Measurements from ENCODE around the gene FBXW5. TPM values are rescaled to one million over a fixed set of nuclear protein-coding genes. Genes with fewer than 3 reads are reported as not detected.
A peak's percentile ranks its signal among the peaks of the same experiment; 100 is the strongest.

The FBXW5 gene
- total and polyA plus RNA-seq, 9 of the 15 experiments (the other 6 are each of a cell fraction or from before 2014, with no cell fraction given): 0.21 to 128 (median 37.0) TPM

GRCh38 chr9:136984464-136985026, 40.0 kb upstream of the FBXW5 start:
- Histone ChIP-seq H3K36me3 (ENCODE audit: control insufficient read depth, insufficient read depth, low read length) (no peaks in the 10 kb centered on the region), H4K20me1 (replicated peaks; ENCODE audit: control insufficient read depth, insufficient read depth, low read length) (no peaks in the 10 kb centered on the region), H2AFZ (ENCODE audit: low read depth, low read length) (no peak overlapping the region), H3K4me2 (ENCODE audit: insufficient read depth, low read length) (no peak overlapping the region), H3K4me3 (no peak overlapping the region), H3K27me3 (ENCODE audit: control insufficient read depth in 2 of 2, insufficient read depth in 2 of 2, low read length in 2 of 2) (no peaks in the 10 kb centered on the region), H3K9ac (ENCODE audit: insufficient read depth in 1 of 2, low read depth in 2 of 2, low read length in 2 of 2) (peak overlapping the region in 1 of 2 experiments; percentile 43; a peak in 1 of 4 replicates), H3K9me3 (replicated peaks; ENCODE audit: control insufficient read depth, insufficient read depth, low read depth, low read length) (no peaks in the 10 kb centered on the region), H3K4me1 (replicated peaks in 1 of 2; ENCODE audit: control insufficient read depth in 2 of 2, insufficient read depth in 2 of 2, low read length in 2 of 2) (peaks cover 9 to 62% of the 10 kb centered on the region in 2 experiments; a peak in 4 of 5 replicates), H3K27ac (ENCODE audit: extremely low read depth, low read depth, low read length) (no peak overlapping the region), H3K79me2 (ENCODE audit: control insufficient read depth, insufficient read depth, low read length) (no peaks in the 10 kb centered on the region), H3K9me1 (ENCODE audit: control insufficient read depth, insufficient read depth, low read length) (no peaks in the 10 kb centered on the region)
- intact Hi-C loops (cut with micrococcal nuclease): no loop called here
- no peak for FAIRE-seq
- in situ Hi-C loops (cut with MboI): no loop called here
- TF ChIP-seq DEAF1 (CRISPR knock-in tag; IDR thresholded peaks at IDR 0.05) (no peak), NCOR1 (IDR thresholded peaks at IDR 0.05) (no peak), POLR2G (IDR thresholded peaks at IDR 0.05; ENCODE audit: low read depth, low read length) (no peak), ZNF146 (CRISPR knock-in tag; IDR thresholded peaks at IDR 0.05; ENCODE audit: unreplicated experiment) (no peak), HDAC1 (IDR thresholded peaks at IDR 0.05) (no peak), BDP1 (IDR thresholded peaks at IDR 0.05; ENCODE audit: insufficient read depth, insufficient read length) (no peak), ZBTB43 (CRISPR knock-in tag; IDR thresholded peaks at IDR 0.05) (no peak), TAL1 (IDR thresholded peaks at IDR 0.05) (no peak), PML (IDR thresholded peaks at IDR 0.05; ENCODE audit: low read length) (no peak), SPI1 (IDR thresholded peaks at IDR 0.05; ENCODE audit: borderline replicate concordance, low read depth, low read length) (no peak), BCL6 (CRISPR knock-in tag; IDR thresholded peaks at IDR 0.05) (no peak), TCF7 (IDR thresholded peaks at IDR 0.05; ENCODE audit: borderline replicate concordance) (no peak)
- TF ChIP-seq, protein P1, sequence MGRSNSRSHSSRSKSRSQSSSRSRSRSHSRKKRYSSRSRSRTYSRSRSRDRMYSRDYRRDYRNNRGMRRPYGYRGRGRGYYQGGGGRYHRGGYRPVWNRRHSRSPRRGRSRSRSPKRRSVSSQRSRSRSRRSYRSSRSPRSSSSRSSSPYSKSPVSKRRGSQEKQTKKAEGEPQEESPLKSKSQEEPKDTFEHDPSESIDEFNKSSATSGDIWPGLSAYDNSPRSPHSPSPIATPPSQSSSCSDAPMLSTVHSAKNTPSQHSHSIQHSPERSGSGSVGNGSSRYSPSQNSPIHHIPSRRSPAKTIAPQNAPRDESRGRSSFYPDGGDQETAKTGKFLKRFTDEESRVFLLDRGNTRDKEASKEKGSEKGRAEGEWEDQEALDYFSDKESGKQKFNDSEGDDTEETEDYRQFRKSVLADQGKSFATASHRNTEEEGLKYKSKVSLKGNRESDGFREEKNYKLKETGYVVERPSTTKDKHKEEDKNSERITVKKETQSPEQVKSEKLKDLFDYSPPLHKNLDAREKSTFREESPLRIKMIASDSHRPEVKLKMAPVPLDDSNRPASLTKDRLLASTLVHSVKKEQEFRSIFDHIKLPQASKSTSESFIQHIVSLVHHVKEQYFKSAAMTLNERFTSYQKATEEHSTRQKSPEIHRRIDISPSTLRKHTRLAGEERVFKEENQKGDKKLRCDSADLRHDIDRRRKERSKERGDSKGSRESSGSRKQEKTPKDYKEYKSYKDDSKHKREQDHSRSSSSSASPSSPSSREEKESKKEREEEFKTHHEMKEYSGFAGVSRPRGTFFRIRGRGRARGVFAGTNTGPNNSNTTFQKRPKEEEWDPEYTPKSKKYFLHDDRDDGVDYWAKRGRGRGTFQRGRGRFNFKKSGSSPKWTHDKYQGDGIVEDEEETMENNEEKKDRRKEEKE (IDR thresholded peaks at IDR 0.05; ENCODE audit: borderline replicate concordance in 1 of 2, control insufficient read depth in 1 of 2, low read depth in 2 of 2, low read length in 1 of 2): no peak
- BruUV-seq (replicated peaks): no TSS peak
- POLR2A ChIA-PET: no interaction called here
- no peak for ATAC-seq
- no peak for DNase-seq (ENCODE audit: extremely low read depth in 1 of 4, low spot score in 3 of 4)
- WGBS (ENCODE audit: insufficient coverage, low coverage, missing lambda C conversion rate): 87% methylated on average over 7 of the region's 29 CpGs
- CTCF ChIA-PET (ENCODE audit: low intra/inter-chr PET ratio): no interaction called here

Data from K562 (cell line).